Neural cell (in vitro differentiated cells): Measurements from ENCODE around the gene ZKSCAN1. TPM values are rescaled to one million over a fixed set of nuclear protein-coding genes. Genes with fewer than 3 reads are reported as not detected.

Experiments
- H2AFZ ChIP-seq: fragments of 200-600, 300-800 bp; sonication (generic), shearing (Covaris generic); 2 replicates; pipeline ENCODE4 v1.6.0; 2014; ENCODE audit warnings: low read depth, mild to moderate bottlenecking, antibody characterized with exemption, low read length, moderate library complexity
- H3F3A ChIP-seq: fragments of 200-600 bp; shearing (Covaris generic); 2 replicates; pipeline ENCODE4 v1.6.1; 2016; ENCODE audit warnings: mild to moderate bottlenecking, moderate library complexity, mixed read lengths, antibody characterized with exemption, low read length; ENCODE audit not compliant: insufficient read depth, poor library complexity, severe bottlenecking
- H3K27ac ChIP-seq: fragments of 200-600, 300-800 bp; sonication (generic), shearing (Covaris generic); 2 replicates; pipeline ENCODE4 v1.5.1; 2014; ENCODE audit warnings: mild to moderate bottlenecking, low read length, moderate library complexity
- H3K27me3 ChIP-seq: fragments of 300-800, 200-600 bp; sonication (generic), shearing (Covaris generic); 2 replicates; pipeline ENCODE4 v1.6.0; 2014; ENCODE audit warnings: mild to moderate bottlenecking, low read depth, low read length, moderate library complexity; ENCODE audit not compliant: insufficient read depth
- H3K36me3 ChIP-seq: fragments of 300-800, 200-600 bp; sonication (generic), shearing (Covaris generic); 2 replicates; pipeline ENCODE4 v1.5.1; 2014; ENCODE audit warnings: mild to moderate bottlenecking, antibody characterized with exemption, low read length, moderate library complexity; ENCODE audit not compliant: insufficient read depth
- H3K4me2 ChIP-seq: fragments of 300-800, 200-600 bp; sonication (generic), shearing (Covaris generic); 2 replicates; pipeline ENCODE4 v1.6.0; 2014; ENCODE audit warnings: mild to moderate bottlenecking, low read length
- H3K4me3 ChIP-seq: fragments of 300-800, 200-600 bp; sonication (generic), shearing (Covaris generic); 2 replicates; pipeline ENCODE4 v1.5.1; 2014; ENCODE audit warnings: mild to moderate bottlenecking, low read length, moderate library complexity
- H3K79me2 ChIP-seq: fragments of 200-600 bp; shearing (Covaris generic); replicated peaks from 2 replicates; pipeline ENCODE4 v1.6.0; 2014; ENCODE audit warnings: mild to moderate bottlenecking, low read length, moderate library complexity; ENCODE audit not compliant: insufficient read depth
- H3K9ac ChIP-seq: fragments of 300-800, 200-600 bp; sonication (generic), shearing (Covaris generic); 2 replicates; pipeline ENCODE4 v1.6.1; 2016; ENCODE audit warnings: mild to moderate bottlenecking, low read length, mixed read lengths
- H3K9me2 ChIP-seq: fragments of 200-600 bp; shearing (Covaris generic); 2 replicates; pipeline ENCODE4 v1.6.1; 2016; ENCODE audit warnings: mild to moderate bottlenecking, low read length, mixed read lengths; ENCODE audit not compliant: insufficient read depth
- H3K9me3 ChIP-seq: fragments of 200-600, 300-800 bp; sonication (generic), shearing (Covaris generic); 2 replicates; pipeline ENCODE4 v1.6.1; 2016; ENCODE audit warnings: mild to moderate bottlenecking, mixed run types, low read length, moderate library complexity, mixed read lengths
- H4K20me1 ChIP-seq: fragments of 200-600 bp; shearing (Covaris generic); 2 replicates; pipeline ENCODE4 v1.6.1; 2016; ENCODE audit warnings: mild to moderate bottlenecking, mixed run types; ENCODE audit not compliant: insufficient read depth
- CTCF ChIP-seq: fragments of 450-650 bp; IDR thresholded peaks from 2 replicates; pipeline ENCODE4 v1.5.1; 2014; ENCODE audit warnings: antibody characterized with exemption, mild to moderate bottlenecking, moderate library complexity; ENCODE audit not compliant: poor library complexity, severe bottlenecking
- EP300 ChIP-seq: fragments of 450-650 bp; conservative IDR thresholded peaks from 2 replicates; pipeline ENCODE4 v1.6.1; 2014; ENCODE audit warnings: antibody characterized with exemption, mild to moderate bottlenecking, moderate library complexity; ENCODE audit not compliant: poor library complexity, severe bottlenecking
- EZH2 ChIP-seq: fragments of 200-600, 300-800 bp; shearing (Covaris generic), sonication (generic); IDR thresholded peaks from 2 replicates; pipeline ENCODE4 v1.6.1; 2014; ENCODE audit warnings: antibody characterized with exemption, low read length, borderline replicate concordance, mild to moderate bottlenecking; ENCODE audit not compliant: insufficient read depth, poor library complexity, severe bottlenecking
- MXI1 ChIP-seq: fragments of 450-650 bp; conservative IDR thresholded peaks from 2 replicates; pipeline ENCODE4 v1.6.1; 2014; ENCODE audit warnings: antibody characterized with exemption, mild to moderate bottlenecking; ENCODE audit not compliant: poor library complexity, severe bottlenecking
- POLR2AphosphoS5 ChIP-seq: IDR thresholded peaks from 2 replicates; pipeline ENCODE4 v1.6.1; 2012
- RAD21 ChIP-seq: fragments of 450-650 bp; conservative IDR thresholded peaks from 2 replicates; pipeline ENCODE4 v1.6.1; 2014; ENCODE audit warnings: antibody characterized with exemption, mild to moderate bottlenecking, moderate library complexity
- REST ChIP-seq: IDR thresholded peaks from 2 replicates; pipeline ENCODE4 v1.6.1; 2012; ENCODE audit warnings: borderline replicate concordance
- SMC3 ChIP-seq: fragments of 450-650 bp; conservative IDR thresholded peaks from 2 replicates; pipeline ENCODE4 v1.6.1; 2014; ENCODE audit warnings: antibody characterized with exemption, mild to moderate bottlenecking, moderate library complexity; ENCODE audit not compliant: poor library complexity
- TAF1 ChIP-seq: IDR thresholded peaks from 2 replicates; pipeline ENCODE4 v1.6.1; 2012; ENCODE audit warnings: low read depth
- polyA plus RNA-seq: library from polyadenylated mRNA; depleted of rRNA; stranded (reverse); fragments of >200 nt; gene quantifications from 2 replicates; pipeline ENCODE4 v1.2.3, GENCODE V29; 2014

ZKSCAN1 gene
- polyA plus RNA-seq, 1 donor from 2014 or later, result 26.6 TPM

GRCh38 chr7:100064162-100064561 is 48.8 kb downstream of the ZKSCAN1 start:
- H3K4me2 ChIP-seq, result no peak overlapping the region
- H3K4me3 ChIP-seq, result no peak overlapping the region
- no peak overlapping the region for H2AFZ ChIP-seq
- no peak for TF ChIP-seq RAD21
- TF ChIP-seq POLR2AphosphoS5, result no peak
- no peaks in the 10 kb centered on the region for H3K9me3 ChIP-seq
- H3F3A ChIP-seq, result no peaks in the 10 kb centered on the region
- H3K9me2 ChIP-seq, result no peaks in the 10 kb centered on the region
- no peaks in the 10 kb centered on the region for H3K36me3 ChIP-seq
- H3K27ac ChIP-seq, result no peak overlapping the region
- H3K79me2 ChIP-seq, result no peaks in the 10 kb centered on the region
- no peaks in the 10 kb centered on the region for H4K20me1 ChIP-seq
- H3K9ac ChIP-seq, result no peak overlapping the region
- no peaks in the 10 kb centered on the region for H3K27me3 ChIP-seq

- Histone ChIP-seq H3K27me3 (no peaks in the 10 kb centered on the region), H3K4me3 (no peak overlapping the region), H3K79me2 (peaks cover 3% of the 10 kb centered on the region), H2AFZ (no peak overlapping the region), H3K36me3 (peaks cover 7% of the 10 kb centered on the region), H3K4me2 (no peak overlapping the region), H3K9me3 (peaks cover 4% of the 10 kb centered on the region), H4K20me1 (no peaks in the 10 kb centered on the region), H3K9ac (no peak overlapping the region), H3K27ac (no peak overlapping the region), H3K9me2 (no peaks in the 10 kb centered on the region), H3F3A (no peaks in the 10 kb centered on the region)
- no peak for TF ChIP-seq RAD21
- TF ChIP-seq TAF1, result no peak
- TF ChIP-seq CTCF, result no peak
- no peak for TF ChIP-seq EZH2
- no peak for TF ChIP-seq MXI1
- no peak for TF ChIP-seq SMC3
- TF ChIP-seq POLR2AphosphoS5, result no peak
- no peak for TF ChIP-seq REST
- TF ChIP-seq EP300, result no peak
These were observed 50.2 kb downstream of the ZKSCAN1 start for GRCh38 chr7:100065452-100066186.
